Measurements from ENCODE around the gene EPB41L1.

DNA sequence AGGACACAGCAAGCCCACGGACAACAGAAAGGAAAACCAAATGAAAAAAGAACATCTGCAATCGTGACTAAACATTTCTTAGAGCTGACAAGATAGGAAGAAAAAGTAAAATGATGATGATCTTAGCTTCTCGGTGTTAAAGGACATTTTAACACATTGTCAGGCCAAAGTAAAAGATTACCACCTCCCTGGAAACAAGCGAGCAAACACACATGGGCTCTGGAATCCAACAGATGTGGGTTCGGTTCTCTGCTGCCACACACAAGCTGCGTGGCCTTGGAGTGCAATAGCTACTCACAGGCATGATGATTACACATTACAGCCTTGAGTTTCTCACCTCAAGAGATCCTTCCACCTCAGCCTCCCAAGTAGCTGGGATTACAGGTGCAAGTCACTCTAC, 74.2 kb downstream of the EPB41L1 start:
- TF ChIP-seq, protein P1, sequence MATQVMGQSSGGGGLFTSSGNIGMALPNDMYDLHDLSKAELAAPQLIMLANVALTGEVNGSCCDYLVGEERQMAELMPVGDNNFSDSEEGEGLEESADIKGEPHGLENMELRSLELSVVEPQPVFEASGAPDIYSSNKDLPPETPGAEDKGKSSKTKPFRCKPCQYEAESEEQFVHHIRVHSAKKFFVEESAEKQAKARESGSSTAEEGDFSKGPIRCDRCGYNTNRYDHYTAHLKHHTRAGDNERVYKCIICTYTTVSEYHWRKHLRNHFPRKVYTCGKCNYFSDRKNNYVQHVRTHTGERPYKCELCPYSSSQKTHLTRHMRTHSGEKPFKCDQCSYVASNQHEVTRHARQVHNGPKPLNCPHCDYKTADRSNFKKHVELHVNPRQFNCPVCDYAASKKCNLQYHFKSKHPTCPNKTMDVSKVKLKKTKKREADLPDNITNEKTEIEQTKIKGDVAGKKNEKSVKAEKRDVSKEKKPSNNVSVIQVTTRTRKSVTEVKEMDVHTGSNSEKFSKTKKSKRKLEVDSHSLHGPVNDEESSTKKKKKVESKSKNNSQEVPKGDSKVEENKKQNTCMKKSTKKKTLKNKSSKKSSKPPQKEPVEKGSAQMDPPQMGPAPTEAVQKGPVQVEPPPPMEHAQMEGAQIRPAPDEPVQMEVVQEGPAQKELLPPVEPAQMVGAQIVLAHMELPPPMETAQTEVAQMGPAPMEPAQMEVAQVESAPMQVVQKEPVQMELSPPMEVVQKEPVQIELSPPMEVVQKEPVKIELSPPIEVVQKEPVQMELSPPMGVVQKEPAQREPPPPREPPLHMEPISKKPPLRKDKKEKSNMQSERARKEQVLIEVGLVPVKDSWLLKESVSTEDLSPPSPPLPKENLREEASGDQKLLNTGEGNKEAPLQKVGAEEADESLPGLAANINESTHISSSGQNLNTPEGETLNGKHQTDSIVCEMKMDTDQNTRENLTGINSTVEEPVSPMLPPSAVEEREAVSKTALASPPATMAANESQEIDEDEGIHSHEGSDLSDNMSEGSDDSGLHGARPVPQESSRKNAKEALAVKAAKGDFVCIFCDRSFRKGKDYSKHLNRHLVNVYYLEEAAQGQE (IDR thresholded peaks at IDR 0.05; ENCODE audit: low read depth): no peak
- TF ChIP-seq RAD21 (IDR thresholded peaks at IDR 0.05; ENCODE audit: low read depth): no peak
- no peak for TF ChIP-seq YY1 (IDR thresholded peaks at IDR 0.05; ENCODE audit: low read depth)

All from Ishikawa (cell line).